ACC112 (cell line): ENCODE results near the gene FAM107A.

Source experiments
- H2AFZ ChIP-seq: fragments of 200-600 bp; sonication (generic); one replicate; pipeline ENCODE4 v1.6.0; 2017; ENCODE audit warnings: antibody characterized with exemption, low read length; ENCODE audit not compliant: unreplicated experiment
- H3K27ac ChIP-seq: fragments of 200-600 bp; sonication (generic); 2 replicates; pipeline ENCODE4 v1.5.1; 2014; ENCODE audit warnings: low read depth, mild to moderate bottlenecking, antibody characterized with exemption, low read length, moderate library complexity
- H3K27me3 ChIP-seq: fragments of 200-600 bp; sonication (generic); 2 replicates; pipeline ENCODE4 v1.6.1; 2014; ENCODE audit warnings: mild to moderate bottlenecking, antibody characterized with exemption, low read length, moderate library complexity, mixed read lengths; ENCODE audit not compliant: insufficient read depth
- H3K36me3 ChIP-seq: fragments of 200-600 bp; sonication (generic); 2 replicates; pipeline ENCODE4 v1.6.1; 2016; ENCODE audit warnings: mild to moderate bottlenecking, antibody characterized with exemption, low read length, moderate library complexity, mixed read lengths; ENCODE audit not compliant: insufficient read depth
- H3K4me1 ChIP-seq: fragments of 200-600 bp; sonication (generic); one replicate; pipeline ENCODE4 v1.6.1; 2016; ENCODE audit warnings: low read length, mixed read lengths; ENCODE audit not compliant: insufficient read depth, unreplicated experiment, control insufficient read depth
- H3K4me3 ChIP-seq: fragments of 200-600 bp; sonication (generic); 2 replicates; pipeline ENCODE4 v1.5.1; 2014; ENCODE audit warnings: mild to moderate bottlenecking, low read depth, low read length
- H3K79me2 ChIP-seq: fragments of 200-600 bp; sonication (generic); one replicate; pipeline ENCODE4 v1.6.0; 2016; ENCODE audit warnings: low read length; ENCODE audit not compliant: control insufficient read depth, unreplicated experiment, insufficient read depth

Gene FAM107A

GRCh38 chr3:58613236-58614132 is 36.3 kb upstream of the FAM107A start:
- Histone ChIP-seq H3K4me1 (peaks cover 6% of the 10 kb centered on the region), H3K79me2 (no peaks in the 10 kb centered on the region), H3K27me3 (no peaks in the 10 kb centered on the region), H3K27ac (no peak overlapping the region), H3K36me3 (no peaks in the 10 kb centered on the region), H2AFZ (no peak overlapping the region), H3K4me3 (no peak overlapping the region)

DNA sequence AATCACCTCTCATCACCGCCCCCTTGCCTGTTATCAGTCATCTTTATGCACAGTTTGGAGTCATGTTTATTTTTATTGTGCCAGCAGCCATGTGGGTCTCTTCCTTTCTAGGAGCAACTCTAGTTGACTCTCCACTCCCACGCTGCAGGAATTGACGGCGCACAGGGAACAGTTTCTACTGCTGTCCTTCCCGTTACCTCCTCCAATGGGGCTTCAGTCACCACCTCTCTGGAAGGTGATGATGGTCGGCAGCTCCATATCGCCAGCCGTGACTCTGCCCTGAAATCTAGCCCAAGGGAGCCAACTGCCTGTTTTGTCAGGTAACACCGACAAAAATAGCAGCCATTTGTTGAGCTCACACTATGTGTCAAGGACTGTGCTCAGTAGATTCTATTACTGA is 35.6 kb upstream of the FAM107A start:
- Histone ChIP-seq H3K79me2 (no peaks in the 10 kb centered on the region), H3K4me3 (no peak overlapping the region), H3K27ac (no peak overlapping the region), H3K4me1 (peaks cover 6% of the 10 kb centered on the region), H2AFZ (no peak overlapping the region), H3K36me3 (no peaks in the 10 kb centered on the region), H3K27me3 (no peaks in the 10 kb centered on the region)

DNA sequence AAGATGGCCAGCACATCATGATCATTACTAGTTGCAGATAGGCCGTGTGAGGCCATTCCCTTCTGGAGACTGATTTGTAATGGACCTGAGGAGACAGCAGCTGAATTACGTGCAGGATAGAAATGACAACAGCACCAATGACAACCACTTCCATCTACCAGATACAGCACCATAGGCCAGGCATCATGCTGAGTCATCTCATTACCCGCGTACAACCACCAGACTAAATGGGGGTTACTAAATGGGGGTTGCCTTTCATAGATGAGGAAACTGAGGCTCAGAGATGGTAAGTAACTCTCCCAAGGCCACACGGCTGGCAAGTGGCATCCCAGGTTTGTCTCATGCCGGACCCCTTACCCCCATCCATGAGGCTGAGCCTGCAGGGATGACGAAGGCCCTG is 32.8 kb upstream of the FAM107A start:
- Histone ChIP-seq H2AFZ (no peak overlapping the region), H3K4me1 (peaks cover 6% of the 10 kb centered on the region), H3K79me2 (no peaks in the 10 kb centered on the region), H3K36me3 (no peaks in the 10 kb centered on the region), H3K27me3 (peaks cover 21% of the 10 kb centered on the region), H3K4me3 (no peak overlapping the region), H3K27ac (no peak overlapping the region)

DNA sequence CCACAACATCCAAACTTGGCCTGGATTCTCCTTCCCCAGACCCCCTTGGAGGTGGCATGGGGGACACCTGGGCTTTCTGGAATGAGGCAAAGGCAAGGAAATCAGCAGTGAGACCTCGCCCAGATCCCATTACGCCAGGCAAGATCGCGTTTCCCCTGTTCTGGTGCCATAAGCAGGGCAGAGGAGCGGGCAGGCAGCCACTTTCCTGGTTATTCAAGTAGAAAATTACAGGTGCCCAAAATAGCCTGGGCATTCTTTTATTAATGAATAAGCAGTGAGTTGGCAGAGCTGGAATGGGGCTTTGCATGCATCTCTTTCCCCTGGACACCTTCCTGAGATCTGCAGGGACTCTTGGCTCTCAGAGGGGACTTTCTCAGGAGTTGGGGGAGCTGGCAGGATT is 31.5 kb upstream of the FAM107A start:
- H2AFZ ChIP-seq = no peak overlapping the region
- peaks cover 35% of the 10 kb centered on the region for H3K27me3 ChIP-seq
- H3K36me3 ChIP-seq = no peaks in the 10 kb centered on the region
- no peak overlapping the region for H3K4me3 ChIP-seq
- no peak overlapping the region for H3K27ac ChIP-seq
- H3K4me1 ChIP-seq = peaks cover 6% of the 10 kb centered on the region
- H3K79me2 ChIP-seq = no peaks in the 10 kb centered on the region

DNA sequence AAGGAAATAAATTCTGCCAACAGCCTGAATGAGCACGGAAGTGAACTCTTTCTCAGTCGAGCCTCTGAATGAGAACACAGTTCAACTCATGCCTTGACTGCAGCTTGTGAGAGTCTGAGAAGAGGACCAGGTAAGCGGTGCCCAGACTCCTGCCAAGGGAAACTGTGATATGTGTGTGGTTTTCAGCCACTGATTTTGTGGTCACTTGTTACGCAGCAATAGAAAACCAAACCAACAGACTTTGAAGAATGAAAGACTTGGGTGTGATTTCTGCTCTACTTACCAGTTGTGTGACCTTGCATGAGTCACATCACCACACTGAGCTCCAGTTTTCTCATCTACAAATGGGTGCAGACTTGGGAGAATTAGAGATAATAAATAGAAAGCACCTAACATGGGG is 30.6 kb upstream of the FAM107A start:
- Histone ChIP-seq H2AFZ (no peak overlapping the region), H3K4me1 (peaks cover 6% of the 10 kb centered on the region), H3K27ac (no peak overlapping the region), H3K27me3 (peaks cover 43% of the 10 kb centered on the region), H3K36me3 (no peaks in the 10 kb centered on the region), H3K79me2 (no peaks in the 10 kb centered on the region), H3K4me3 (no peak overlapping the region)

- Histone ChIP-seq H3K27ac (no peak overlapping the region), H3K27me3 (peaks cover 54% of the 10 kb centered on the region), H3K79me2 (no peaks in the 10 kb centered on the region), H3K4me1 (peaks cover 6% of the 10 kb centered on the region), H3K4me3 (no peak overlapping the region), H2AFZ (no peak overlapping the region), H3K36me3 (no peaks in the 10 kb centered on the region)
Measured at GRCh38 chr3:58606693-58607092, 29.5 kb upstream of the FAM107A start.

GRCh38 chr3:58604031-58604430 is 26.8 kb upstream of the FAM107A start:
- Histone ChIP-seq H3K4me1 (no peaks in the 10 kb centered on the region), H2AFZ (no peak overlapping the region), H3K27ac (no peak overlapping the region), H3K4me3 (no peak overlapping the region), H3K79me2 (no peaks in the 10 kb centered on the region), H3K36me3 (no peaks in the 10 kb centered on the region), H3K27me3 (peaks cover 78% of the 10 kb centered on the region)

GRCh38 chr3:58603606-58604005 is 26.4 kb upstream of the FAM107A start:
- Histone ChIP-seq H3K4me1 (no peaks in the 10 kb centered on the region), H3K27ac (no peak overlapping the region), H2AFZ (no peak overlapping the region), H3K4me3 (no peak overlapping the region), H3K36me3 (no peaks in the 10 kb centered on the region), H3K79me2 (no peaks in the 10 kb centered on the region), H3K27me3 (peaks cover 79% of the 10 kb centered on the region)

- no peaks in the 10 kb centered on the region for H3K79me2 ChIP-seq
- peaks cover 46% of the 10 kb centered on the region for H3K27me3 ChIP-seq
- no peak overlapping the region for H3K4me3 ChIP-seq
Measured at GRCh38 chr3:58597770-58598310, 20.6 kb upstream of the FAM107A start.

DNA sequence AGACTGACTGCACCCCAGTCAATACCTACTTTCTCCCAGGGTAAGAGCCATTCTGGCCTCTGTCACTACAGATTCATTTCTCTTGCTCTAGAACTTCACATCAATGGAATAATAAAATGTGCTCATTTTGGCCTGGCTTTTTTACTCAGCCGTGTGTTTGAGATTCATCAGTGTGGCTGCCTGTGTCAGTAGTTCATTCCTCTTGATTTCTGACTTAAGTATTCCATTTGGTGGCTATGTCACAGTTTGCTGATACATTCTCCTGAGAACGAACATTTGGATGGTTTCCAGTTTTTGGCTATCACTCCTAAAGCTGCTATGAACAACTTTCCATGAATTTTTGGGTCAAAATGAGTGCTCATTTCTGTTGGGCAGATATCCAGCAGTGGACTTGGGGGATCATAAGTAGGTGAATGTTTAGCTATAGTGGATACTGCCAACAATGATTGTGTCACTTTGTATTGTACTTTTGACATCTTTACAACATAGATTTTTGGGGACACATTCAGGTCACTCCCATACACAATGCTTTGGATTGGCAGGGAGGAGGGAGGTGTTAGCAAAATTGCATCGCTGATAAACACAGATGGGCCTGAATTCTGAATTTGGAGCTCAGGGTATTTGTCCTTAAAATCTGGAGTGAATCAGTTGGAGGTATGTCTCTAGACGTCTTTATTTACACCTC is 19.8 kb upstream of the FAM107A start:
- no peak overlapping the region for H3K27ac ChIP-seq
- H3K27me3 ChIP-seq = peaks cover 37% of the 10 kb centered on the region
- no peak overlapping the region for H2AFZ ChIP-seq
- no peak overlapping the region for H3K4me3 ChIP-seq
- H3K36me3 ChIP-seq = no peaks in the 10 kb centered on the region
- no peaks in the 10 kb centered on the region for H3K79me2 ChIP-seq
- no peaks in the 10 kb centered on the region for H3K4me1 ChIP-seq

More at GRCh38 chr3:58597770-58598310, 20.6 kb upstream of the FAM107A start:
- H2AFZ ChIP-seq = no peak overlapping the region
- no peak overlapping the region for H3K27ac ChIP-seq
- H3K4me1 ChIP-seq = no peaks in the 10 kb centered on the region
- no peaks in the 10 kb centered on the region for H3K36me3 ChIP-seq
